Sigmoid colon (tissue), 4 donors: ENCODE data around the gene PLB1.

Experiments
- CTCF ChIP-seq, 4 experiments: fragments of 450-650 bp in 3 of 4; fragments of 200-600 bp in 1 of 4; IDR thresholded peaks; one replicate each; pipeline ENCODE4 v1.5.1; 2016 to 2019; ENCODE audit warnings: antibody characterized with exemption in 4 of 4, mild to moderate bottlenecking in 3 of 4, moderate library complexity in 2 of 4
- EP300 ChIP-seq, 4 donors: sonication (generic); formaldehyde crosslinking; IDR thresholded peaks; one replicate each; pipeline ENCODE4 v1.6.1; 2017; ENCODE audit warnings: antibody characterized with exemption in 4 of 4
- POLR2A ChIP-seq, 2 donors: fragments of 450-650 bp; IDR thresholded peaks; one replicate each; pipeline ENCODE4 v1.6.1; 2016; ENCODE audit warnings: antibody characterized with exemption in 2 of 2, mild to moderate bottlenecking in 2 of 2, moderate library complexity in 2 of 2
- POLR2AphosphoS5 ChIP-seq, 4 donors: sonication (generic); formaldehyde crosslinking; IDR thresholded peaks; one replicate each; pipeline ENCODE4 v1.6.1; 2017; ENCODE audit warnings: antibody characterized with exemption in 4 of 4

GRCh38 chr2:28626376-28626775 is 130.5 kb downstream of the PLB1 start:
- TF ChIP-seq CTCF (IDR thresholded peaks at IDR 0.05) (no peak), POLR2A (IDR thresholded peaks at IDR 0.05) (no peak), POLR2AphosphoS5 (IDR thresholded peaks at IDR 0.05) (no peak), EP300 (IDR thresholded peaks at IDR 0.05) (no peak)
